ENCODE results near the gene SPIRE1. TPM values are rescaled to one million over a fixed set of nuclear protein-coding genes. Genes with fewer than 3 reads are reported as not detected.

The SPIRE1 gene
- total RNA-seq, 1 experiment from 2014 or later, result 26.1 TPM

- H2AFZ ChIP-seq, result no peak overlapping the region
- H4K20me1 ChIP-seq (ENCODE audit: insufficient read depth), result no peaks in the 10 kb centered on the region
- H3K9me2 ChIP-seq (ENCODE audit: insufficient read depth), result no peaks in the 10 kb centered on the region
- H3K4me1 ChIP-seq (replicated peaks; ENCODE audit: insufficient read depth), result peaks cover 6% of the 10 kb centered on the region
- intact Hi-C loops (cut with micrococcal nuclease; ENCODE audit: unreplicated experiment), result loop anchor here (5.0 kb wide), 2 partner anchors 200 to 550 kb away; partner anchors contain the start of gene SEH1L
- no peak overlapping the region for H3K4me2 ChIP-seq
- no peaks in the 10 kb centered on the region for H3K36me3 ChIP-seq (ENCODE audit: low read depth)
- ChIA-PET CTCF (no interaction called here), POLR2A (ENCODE audit: unreplicated experiment) (interaction anchor here (0.6 kb wide), 1 partner anchor 23 kb away, joined by 9 read pairs; no protein-coding TSS in a partner anchor)
- no peak overlapping the region for H3K4me3 ChIP-seq
- no peaks in the 10 kb centered on the region for H3K79me2 ChIP-seq (ENCODE audit: low read depth)
- TF ChIP-seq CTCF (conservative IDR thresholded peaks at IDR 0.05) (no peak), EZH2 (IDR thresholded peaks at IDR 0.05; ENCODE audit: low read depth) (no peak)
- no peaks in the 10 kb centered on the region for H3K27me3 ChIP-seq (ENCODE audit: insufficient read depth, low read depth)
- H3K9me3 ChIP-seq (ENCODE audit: insufficient read depth, low read depth), result no peaks in the 10 kb centered on the region
- H3K27ac ChIP-seq, result no peak overlapping the region
- DNase-seq, result no peak
- peaks cover 19% of the 10 kb centered on the region for H3F3A ChIP-seq (ENCODE audit: insufficient read depth, low read depth)
- no TSS peak for BruUV-seq (replicated peaks)
Observed at GRCh38 chr18:12397254-12397653, 260.7 kb downstream of the SPIRE1 start.

Other genes starting within 250 kb of the SPIRE1 start
- 14.5 and 15.1 TPM in 2 replicates for gene CEP76, start 44.6 kb upstream of the SPIRE1 start, total RNA-seq (2021)
- gene PSMG2, start 44.9 kb upstream of the SPIRE1 start, total RNA-seq (2021), result 107 and 123 TPM in 2 replicates
- 77.2 and 78.1 TPM in 2 replicates for gene PTPN2, start 226.1 kb upstream of the SPIRE1 start, total RNA-seq (2021)

Measured in PC-9 (cell line).